ENCODE results near the gene MST1.
A peak's percentile ranks its signal among the peaks of the same experiment; 100 is the strongest.

MST1 gene

GRCh38 chr3:49723296-49723627, 34.0 kb upstream of the MST1 start:
- Histone ChIP-seq H4K8ac (ENCODE audit: low read depth, low read length) (no peak overlapping the region), H2BK12ac (ENCODE audit: low read length) (no peak overlapping the region), H2BK15ac (ENCODE audit: low read length) (no peak overlapping the region), H3K4me3 (ENCODE audit: low read length in 2 of 2) (peak overlapping the region; percentile 80 to 97), H3K23ac (ENCODE audit: low read depth, low read length, poor library complexity) (peak overlapping the region; percentile 98), H3K18ac (ENCODE audit: low read length) (peak overlapping the region; percentile 92), H3K4ac (ENCODE audit: low read length) (no peak overlapping the region), H3K79me1 (ENCODE audit: low read depth, low read length) (peaks cover 33% of the 10 kb centered on the region), H3K4me1 (ENCODE audit: control insufficient read depth in 2 of 2, insufficient read depth in 1 of 2, low read depth in 1 of 2, low read length in 2 of 2) (peaks cover 14 to 16% of the 10 kb centered on the region in 2 donors), H2AFZ (ENCODE audit: low read length) (peak overlapping the region; percentile 93), H3K36me3 (replicated peaks in 1 of 2; ENCODE audit: control insufficient read depth in 2 of 2, insufficient read depth in 2 of 2, low read length in 2 of 2) (peaks cover 45 to 78% of the 10 kb centered on the region in 2 donors), H4K91ac (ENCODE audit: low read depth, low read length, poor library complexity) (no peak overlapping the region), H2AK5ac (ENCODE audit: low read depth, low read length) (peak overlapping the region; percentile 96), H3K9me3 (replicated peaks in 1 of 2; ENCODE audit: control insufficient read depth in 2 of 2, insufficient read depth in 1 of 2, low read depth in 1 of 2, low read length in 2 of 2) (peaks cover 0 to 3% of the 10 kb centered on the region in 2 donors), H3K9ac (ENCODE audit: low read depth, low read length, poor library complexity) (peak overlapping the region; percentile 96), H2BK120ac (ENCODE audit: low read depth, low read length) (no peak overlapping the region), H3K14ac (ENCODE audit: low read length) (peak overlapping the region; percentile 57), H3K27ac (replicated peaks; ENCODE audit: low read length) (peak overlapping the region; percentile 33), H3K4me2 (ENCODE audit: insufficient read depth, low read length, poor library complexity, severe bottlenecking) (peak overlapping the region; percentile 90), H3K27me3 (ENCODE audit: control insufficient read depth in 3 of 3, insufficient read depth in 3 of 3, low read depth in 1 of 3, low read length in 3 of 3) (peaks cover 0 to 1% (median 0%) of the 10 kb centered on the region in 3 experiments), H2BK5ac (ENCODE audit: low read length) (peak overlapping the region; percentile 19)
- no peak for DNase-seq (ENCODE audit: low spot score)
- WGBS, 2 donors (ENCODE audit: extremely low coverage in 2 of 2, insufficient read length in 2 of 2, insufficient replicate concordance in 1 of 2), result no CpG with 5 or more reads among the region's 20 CpGs

DNA sequence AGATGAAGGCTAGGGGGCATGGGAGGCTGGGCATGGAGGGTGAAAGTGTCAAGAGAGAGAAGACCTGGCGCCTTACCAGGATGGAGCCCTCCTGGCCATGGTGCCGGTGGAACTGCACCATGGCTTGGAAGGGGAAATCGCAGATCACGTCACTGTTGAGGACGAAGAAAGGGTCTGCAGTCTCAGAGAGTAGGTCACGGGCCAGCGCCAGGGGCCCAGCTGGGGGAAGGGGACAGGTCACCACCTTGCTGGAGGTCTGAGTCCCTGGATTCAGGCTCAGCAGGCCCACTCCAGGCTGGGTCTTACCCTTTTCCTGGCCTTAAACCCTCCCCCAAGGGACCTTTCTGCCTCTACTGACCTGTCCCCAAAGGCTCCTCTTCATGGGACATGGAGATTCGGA, 33.6 kb upstream of the MST1 start:
- peaks cover 14 to 16% of the 10 kb centered on the region in 2 donors for H3K4me1 ChIP-seq (ENCODE audit: control insufficient read depth in 2 of 2, insufficient read depth in 1 of 2, low read depth in 1 of 2, low read length in 2 of 2)
- H3K23ac ChIP-seq (ENCODE audit: low read depth, low read length, poor library complexity), result no peak overlapping the region
- H2BK12ac ChIP-seq (ENCODE audit: low read length), result no peak overlapping the region
- H2BK15ac ChIP-seq (ENCODE audit: low read length), result no peak overlapping the region
- H3K27me3 ChIP-seq (ENCODE audit: control insufficient read depth in 3 of 3, insufficient read depth in 3 of 3, low read depth in 1 of 3, low read length in 3 of 3), result no peaks in the 10 kb centered on the region
- peaks cover 0 to 3% of the 10 kb centered on the region in 2 donors for H3K9me3 ChIP-seq (replicated peaks in 1 of 2; ENCODE audit: control insufficient read depth in 2 of 2, insufficient read depth in 1 of 2, low read depth in 1 of 2, low read length in 2 of 2)
- peak overlapping the region; percentile 90 for H3K4me2 ChIP-seq (ENCODE audit: insufficient read depth, low read length, poor library complexity, severe bottlenecking)
- H2AFZ ChIP-seq (ENCODE audit: low read length), result peak overlapping the region; percentile 93
- H2AK5ac ChIP-seq (ENCODE audit: low read depth, low read length), result peak overlapping the region; percentile 96
- H3K9ac ChIP-seq (ENCODE audit: low read depth, low read length, poor library complexity), result no peak overlapping the region
- H3K36me3 ChIP-seq (replicated peaks in 1 of 2; ENCODE audit: control insufficient read depth in 2 of 2, insufficient read depth in 2 of 2, low read length in 2 of 2), result peaks cover 44 to 78% of the 10 kb centered on the region in 2 donors
- peaks cover 33% of the 10 kb centered on the region for H3K79me1 ChIP-seq (ENCODE audit: low read depth, low read length)
- no peak overlapping the region for H2BK5ac ChIP-seq (ENCODE audit: low read length)
- no peak overlapping the region for H4K91ac ChIP-seq (ENCODE audit: low read depth, low read length, poor library complexity)
- H3K27ac ChIP-seq (replicated peaks; ENCODE audit: low read length), result no peak overlapping the region
- no peak overlapping the region for H3K18ac ChIP-seq (ENCODE audit: low read length)
- peak overlapping the region; percentile 80 to 97 for H3K4me3 ChIP-seq (ENCODE audit: low read length in 2 of 2)
- peak overlapping the region; percentile 83 for H4K8ac ChIP-seq (ENCODE audit: low read depth, low read length)
- no peak for DNase-seq (ENCODE audit: low spot score)
- H2BK120ac ChIP-seq (ENCODE audit: low read depth, low read length), result no peak overlapping the region
- no peak overlapping the region for H3K4ac ChIP-seq (ENCODE audit: low read length)
- WGBS, 2 donors (ENCODE audit: extremely low coverage in 2 of 2, insufficient read length in 2 of 2, insufficient replicate concordance in 1 of 2), result no CpG with 5 or more reads among the region's 8 CpGs
- H3K14ac ChIP-seq (ENCODE audit: low read length), result no peak overlapping the region

- Histone ChIP-seq H4K8ac (ENCODE audit: low read depth, low read length) (peak overlapping the region; percentile 82), H3K9me3 (replicated peaks in 1 of 2; ENCODE audit: control insufficient read depth in 2 of 2, insufficient read depth in 1 of 2, low read depth in 1 of 2, low read length in 2 of 2) (peaks cover 0 to 3% of the 10 kb centered on the region in 2 donors), H3K4me3 (ENCODE audit: low read length in 2 of 2) (peak overlapping the region; percentile 27 to 80), H3K27ac (replicated peaks; ENCODE audit: low read length) (no peak overlapping the region), H2BK5ac (ENCODE audit: low read length) (peak overlapping the region; percentile 66), H2AK5ac (ENCODE audit: low read depth, low read length) (peak overlapping the region; percentile 45), H3K36me3 (replicated peaks in 1 of 2; ENCODE audit: control insufficient read depth in 2 of 2, insufficient read depth in 2 of 2, low read length in 2 of 2) (peaks cover 37 to 78% of the 10 kb centered on the region in 2 donors), H3K4ac (ENCODE audit: low read length) (no peak overlapping the region), H3K4me1 (ENCODE audit: control insufficient read depth in 2 of 2, insufficient read depth in 1 of 2, low read depth in 1 of 2, low read length in 2 of 2) (peaks cover 14 to 16% of the 10 kb centered on the region in 2 donors), H3K27me3 (ENCODE audit: control insufficient read depth in 3 of 3, insufficient read depth in 3 of 3, low read depth in 1 of 3, low read length in 3 of 3) (no peaks in the 10 kb centered on the region), H3K4me2 (ENCODE audit: insufficient read depth, low read length, poor library complexity, severe bottlenecking) (no peak overlapping the region), H3K18ac (ENCODE audit: low read length) (peak overlapping the region; percentile 28), H2AFZ (ENCODE audit: low read length) (no peak overlapping the region), H2BK12ac (ENCODE audit: low read length) (peak overlapping the region; percentile 73), H3K79me1 (ENCODE audit: low read depth, low read length) (peaks cover 29% of the 10 kb centered on the region), H4K91ac (ENCODE audit: low read depth, low read length, poor library complexity) (no peak overlapping the region), H3K9ac (ENCODE audit: low read depth, low read length, poor library complexity) (peak overlapping the region; percentile 44), H2BK120ac (ENCODE audit: low read depth, low read length) (no peak overlapping the region), H3K14ac (ENCODE audit: low read length) (peak overlapping the region; percentile 21), H3K23ac (ENCODE audit: low read depth, low read length, poor library complexity) (peak overlapping the region; percentile 43), H2BK15ac (ENCODE audit: low read length) (peak overlapping the region; percentile 26)
- no CpG with 5 or more reads among the region's 26 CpGs for WGBS, 2 donors (ENCODE audit: extremely low coverage in 2 of 2, insufficient read length in 2 of 2, insufficient replicate concordance in 1 of 2)
- DNase-seq (ENCODE audit: low spot score), result no peak
These were observed 32.9 kb upstream of the MST1 start for GRCh38 chr3:49721896-49722781.

DNA sequence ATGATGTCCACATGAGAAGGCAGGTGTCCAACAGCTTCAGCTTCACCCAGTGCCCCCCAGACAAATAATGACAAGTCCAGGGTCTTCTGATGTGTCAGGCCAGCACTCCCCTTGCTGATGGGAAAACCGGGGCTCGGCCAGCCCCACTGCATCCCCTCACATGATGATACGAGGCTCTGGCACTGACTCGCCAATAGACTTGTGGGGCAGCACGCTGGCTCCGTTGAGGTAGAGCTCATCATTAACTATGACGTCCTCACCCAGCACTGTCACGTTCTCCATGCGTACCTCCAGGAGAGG, 32.3 kb upstream of the MST1 start:
- H2BK5ac ChIP-seq (ENCODE audit: low read length), result peak overlapping the region; percentile 66
- no peak overlapping the region for H3K9ac ChIP-seq (ENCODE audit: low read depth, low read length, poor library complexity)
- no peak overlapping the region for H2AFZ ChIP-seq (ENCODE audit: low read length)
- WGBS, 2 donors (ENCODE audit: extremely low coverage in 2 of 2, insufficient read length in 2 of 2, insufficient replicate concordance in 1 of 2), result no CpG with 5 or more reads among the region's 9 CpGs
- peaks cover 14 to 16% of the 10 kb centered on the region in 2 donors for H3K4me1 ChIP-seq (ENCODE audit: control insufficient read depth in 2 of 2, insufficient read depth in 1 of 2, low read depth in 1 of 2, low read length in 2 of 2)
- no peak overlapping the region for H3K4ac ChIP-seq (ENCODE audit: low read length)
- peaks cover 34 to 78% of the 10 kb centered on the region in 2 donors for H3K36me3 ChIP-seq (replicated peaks in 1 of 2; ENCODE audit: control insufficient read depth in 2 of 2, insufficient read depth in 2 of 2, low read length in 2 of 2)
- H2BK12ac ChIP-seq (ENCODE audit: low read length), result no peak overlapping the region
- no peak overlapping the region for H3K27ac ChIP-seq (replicated peaks; ENCODE audit: low read length)
- H4K8ac ChIP-seq (ENCODE audit: low read depth, low read length), result no peak overlapping the region
- no peak overlapping the region for H3K4me2 ChIP-seq (ENCODE audit: insufficient read depth, low read length, poor library complexity, severe bottlenecking)
- H3K14ac ChIP-seq (ENCODE audit: low read length), result no peak overlapping the region
- H2AK5ac ChIP-seq (ENCODE audit: low read depth, low read length), result no peak overlapping the region
- no peak overlapping the region for H3K4me3 ChIP-seq (ENCODE audit: low read length in 2 of 2)
- no peaks in the 10 kb centered on the region for H3K27me3 ChIP-seq (ENCODE audit: control insufficient read depth in 3 of 3, insufficient read depth in 3 of 3, low read depth in 1 of 3, low read length in 3 of 3)
- H2BK15ac ChIP-seq (ENCODE audit: low read length), result no peak overlapping the region
- no peak for DNase-seq (ENCODE audit: low spot score)
- H3K18ac ChIP-seq (ENCODE audit: low read length), result no peak overlapping the region
- no peak overlapping the region for H2BK120ac ChIP-seq (ENCODE audit: low read depth, low read length)
- peaks cover 0 to 3% of the 10 kb centered on the region in 2 donors for H3K9me3 ChIP-seq (replicated peaks in 1 of 2; ENCODE audit: control insufficient read depth in 2 of 2, insufficient read depth in 1 of 2, low read depth in 1 of 2, low read length in 2 of 2)
- H3K23ac ChIP-seq (ENCODE audit: low read depth, low read length, poor library complexity), result no peak overlapping the region
- H4K91ac ChIP-seq (ENCODE audit: low read depth, low read length, poor library complexity), result no peak overlapping the region
- H3K79me1 ChIP-seq (ENCODE audit: low read depth, low read length), result peaks cover 26% of the 10 kb centered on the region

Measured in neuronal stem cell (in vitro differentiated cells).